Subcutaneous abdominal adipose tissue (tissue), 5 donors: ENCODE data around the gene ZBTB16.

Experiments
- H3K27ac ChIP-seq: one replicate; pipeline ENCODE4 v1.7.0; 2013; ENCODE audit warnings: low read depth, mild to moderate bottlenecking, inconsistent platforms, low read length, moderate library complexity
- H3K27me3 ChIP-seq, 5 donors: one replicate each; pipeline ENCODE4 v1.7.0; 2013; ENCODE audit warnings: low read length in 5 of 5, inconsistent platforms in 1 of 5; ENCODE audit not compliant: control insufficient read depth in 5 of 5, insufficient read depth in 4 of 5
- H3K36me3 ChIP-seq, 5 donors: one replicate each; pipeline ENCODE4 v1.7.0; 2013; ENCODE audit warnings: low read length in 5 of 5; ENCODE audit not compliant: control insufficient read depth in 5 of 5, insufficient read depth in 5 of 5
- H3K4me1 ChIP-seq, 5 donors: one replicate each; pipeline ENCODE4 v1.7.0; 2013; ENCODE audit warnings: low read length in 5 of 5, mild to moderate bottlenecking in 3 of 5, moderate library complexity in 1 of 5; ENCODE audit not compliant: control insufficient read depth in 5 of 5, insufficient read depth in 5 of 5
- H3K4me3 ChIP-seq, 5 donors: one replicate each; pipeline ENCODE4 v1.7.0; 2013; ENCODE audit warnings: low read length in 5 of 5, low read depth in 1 of 5
- H3K9ac ChIP-seq, 5 donors: one replicate each; pipeline ENCODE4 v1.7.0; 2013; ENCODE audit warnings: low read length in 5 of 5, mild to moderate bottlenecking in 4 of 5, moderate library complexity in 3 of 5
- H3K9me3 ChIP-seq, 5 donors: one replicate each; pipeline ENCODE4 v1.7.0; 2013; ENCODE audit warnings: low read length in 5 of 5; ENCODE audit not compliant: control insufficient read depth in 5 of 5
- donor health status: healthy.
- donor health status: healthy.
- donor health status: healthy.
- donor health status: healthy.
- donor health status: healthy.

The ZBTB16 gene

DNA sequence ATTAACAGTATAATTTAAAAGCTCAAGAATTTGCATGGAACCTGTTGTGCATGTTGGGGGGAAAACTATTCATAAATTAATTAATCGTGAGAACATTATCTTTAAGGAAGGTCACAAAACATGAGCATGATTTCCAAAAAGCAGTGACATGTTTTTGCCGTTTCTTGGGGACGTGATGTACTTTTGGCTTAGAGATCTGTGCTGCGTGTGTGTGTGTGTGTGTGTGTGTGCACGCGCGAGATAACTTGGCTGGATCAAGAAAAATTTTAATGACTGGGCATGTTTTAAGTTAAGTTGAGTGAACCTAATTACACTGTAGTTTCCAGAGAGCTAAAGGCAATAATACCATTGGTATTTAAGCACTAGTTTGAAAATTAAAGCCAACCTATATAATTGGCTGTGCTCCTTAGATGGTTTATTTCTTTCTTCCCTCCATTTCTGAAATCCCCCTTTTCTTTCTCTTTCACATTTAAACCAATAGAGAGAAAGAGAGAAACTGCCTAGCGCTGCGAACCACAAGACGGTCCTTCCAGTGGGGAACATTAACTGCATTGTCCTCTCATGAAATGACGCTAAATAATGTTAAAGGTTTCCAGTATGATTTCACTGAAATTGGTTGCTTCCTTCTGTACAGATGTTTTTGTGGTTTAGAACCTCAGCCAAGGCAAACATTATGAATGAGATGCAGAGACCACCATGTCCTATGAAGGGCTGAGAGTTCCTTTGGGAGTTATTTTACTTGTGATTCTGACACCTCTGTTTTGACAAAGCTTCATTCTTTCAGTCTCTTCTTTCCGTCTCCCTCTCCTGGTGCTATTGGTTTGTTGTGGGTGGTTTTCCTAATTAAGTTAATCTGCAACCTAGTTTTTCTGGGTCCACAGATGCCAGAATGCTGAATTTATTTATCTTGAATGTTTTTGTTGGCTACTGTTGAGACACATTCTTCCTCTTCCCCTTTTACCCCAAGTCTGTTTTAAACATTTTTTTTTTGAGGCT is 51.7 kb downstream of the ZBTB16 start:
- H3K4me3 ChIP-seq: peak overlapping the region; percentile 0 to 65 (median 44)

DNA sequence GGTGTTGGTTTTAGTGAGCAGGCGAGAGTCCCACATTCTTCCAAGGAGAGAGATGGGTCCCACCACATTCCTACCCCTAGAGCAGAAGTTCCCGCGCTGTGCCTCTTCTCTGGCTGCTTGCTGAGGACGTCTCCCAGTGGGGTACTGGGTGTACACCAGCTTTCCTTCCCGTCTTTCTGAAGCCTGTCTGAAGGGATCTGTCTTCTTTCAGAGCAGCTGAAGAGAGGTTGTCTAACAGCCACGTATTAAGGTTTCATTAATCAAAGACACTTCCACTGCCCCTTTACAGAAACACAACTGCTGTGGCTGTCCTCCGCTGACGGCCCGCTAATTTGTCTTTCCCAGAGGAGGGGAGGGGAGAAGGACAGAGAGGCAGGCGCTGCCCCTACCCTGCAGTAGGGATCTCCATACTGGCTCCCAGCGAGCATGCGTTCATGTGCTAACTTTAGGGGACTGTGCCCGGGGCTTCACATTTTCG is 56.0 kb downstream of the ZBTB16 start:
- Histone ChIP-seq H3K27me3 (no peaks in the 10 kb centered on the region), H3K4me1 (peaks cover 1 to 47% (median 36%) of the 10 kb centered on the region in 5 donors), H3K36me3 (peaks cover 0 to 7% (median 6%) of the 10 kb centered on the region in 5 donors), H3K27ac (peak overlapping the region; percentile 10), H3K9ac (no peak overlapping the region), H3K9me3 (no peaks in the 10 kb centered on the region), H3K4me3 (no peak overlapping the region)

More for the DNA sequence above, 51.7 kb downstream of the ZBTB16 start:
- no peaks in the 10 kb centered on the region for H3K27me3 ChIP-seq
- H3K9me3 ChIP-seq: no peaks in the 10 kb centered on the region
- peaks cover 0 to 3% (median 0%) of the 10 kb centered on the region in 5 donors for H3K36me3 ChIP-seq
- peak overlapping the region in 3 of 5 donors; percentile 43 to 95 (median 65) for H3K9ac ChIP-seq
- H3K4me1 ChIP-seq: peaks cover 1 to 66% (median 59%) of the 10 kb centered on the region in 5 donors
- peak overlapping the region; percentile 82 for H3K27ac ChIP-seq

DNA sequence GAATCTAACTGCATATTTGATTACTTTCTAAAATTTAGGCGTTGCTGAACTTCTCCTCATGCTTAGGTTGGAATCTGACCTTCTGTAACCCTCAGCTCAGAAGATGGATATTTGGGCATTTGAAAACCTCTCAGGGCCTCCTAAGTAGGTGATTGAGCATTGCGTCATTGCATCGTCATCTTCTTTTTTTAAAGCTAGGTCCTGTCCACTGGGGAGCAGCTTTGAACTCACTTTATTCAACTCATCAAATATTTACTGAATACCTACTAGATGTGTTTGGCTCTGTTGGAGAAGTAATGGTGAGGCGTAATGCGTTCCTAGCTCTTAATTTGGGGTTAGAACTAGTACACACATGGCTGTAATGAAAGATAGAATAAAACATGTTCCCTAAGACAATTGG is 56.8 kb downstream of the ZBTB16 start:
- Histone ChIP-seq H3K36me3 (peaks cover 0 to 7% (median 6%) of the 10 kb centered on the region in 5 donors), H3K27ac (no peak overlapping the region), H3K9me3 (no peaks in the 10 kb centered on the region), H3K27me3 (no peaks in the 10 kb centered on the region), H3K9ac (no peak overlapping the region), H3K4me1 (peaks cover 3 to 44% (median 36%) of the 10 kb centered on the region in 5 donors), H3K4me3 (no peak overlapping the region)

DNA sequence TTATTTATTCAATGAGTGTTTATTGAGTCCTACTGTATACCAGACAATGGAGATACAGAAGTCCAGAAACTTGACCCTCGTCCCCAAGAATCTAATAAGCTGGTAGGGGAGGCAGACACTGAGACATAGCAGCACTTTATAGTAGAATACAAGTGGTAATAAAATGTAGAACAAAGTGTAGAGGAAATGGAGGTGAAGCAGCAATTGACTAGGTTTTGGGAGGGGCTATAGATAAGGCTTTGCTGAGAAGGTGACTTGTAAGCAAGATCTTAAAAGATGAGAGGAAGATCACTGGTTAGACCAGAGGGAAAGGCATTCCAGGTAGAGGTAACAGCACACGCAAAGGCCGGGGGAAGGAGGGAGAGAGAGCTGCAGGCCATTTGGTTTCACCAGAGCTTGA is 57.3 kb downstream of the ZBTB16 start:
- Histone ChIP-seq H3K27ac (no peak overlapping the region), H3K27me3 (no peaks in the 10 kb centered on the region), H3K4me3 (no peak overlapping the region), H3K36me3 (peaks cover 0 to 7% (median 6%) of the 10 kb centered on the region in 5 donors), H3K9me3 (no peaks in the 10 kb centered on the region), H3K9ac (no peak overlapping the region), H3K4me1 (peaks cover 5 to 44% (median 36%) of the 10 kb centered on the region in 5 donors)

DNA sequence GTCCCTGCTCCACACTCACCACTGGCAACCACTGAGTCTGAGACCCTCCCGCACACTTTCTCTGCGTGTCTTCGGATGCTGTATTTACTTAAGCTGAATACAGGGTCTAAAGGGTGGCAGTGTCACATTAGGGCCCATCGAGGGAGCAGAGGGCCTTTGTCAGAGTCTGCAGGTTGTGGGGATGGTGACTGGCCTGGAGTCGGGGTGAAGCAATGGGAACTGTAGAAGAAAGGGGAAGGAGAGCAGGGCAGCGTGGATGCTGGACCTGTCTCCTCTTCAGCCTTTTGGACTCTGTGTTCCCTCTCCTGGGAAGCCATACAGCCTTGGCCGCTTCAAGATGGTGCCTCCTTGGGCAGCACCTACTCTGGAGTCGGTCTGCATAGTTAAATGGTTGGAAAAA is 61.1 kb downstream of the ZBTB16 start:
- no peaks in the 10 kb centered on the region for H3K27me3 ChIP-seq
- no peak overlapping the region for H3K4me3 ChIP-seq
- H3K9me3 ChIP-seq: no peaks in the 10 kb centered on the region
- H3K9ac ChIP-seq: no peak overlapping the region
- no peak overlapping the region for H3K27ac ChIP-seq
- peaks cover 5 to 13% (median 12%) of the 10 kb centered on the region in 5 donors for H3K36me3 ChIP-seq
- peaks cover 9 to 54% (median 43%) of the 10 kb centered on the region in 5 donors for H3K4me1 ChIP-seq

DNA sequence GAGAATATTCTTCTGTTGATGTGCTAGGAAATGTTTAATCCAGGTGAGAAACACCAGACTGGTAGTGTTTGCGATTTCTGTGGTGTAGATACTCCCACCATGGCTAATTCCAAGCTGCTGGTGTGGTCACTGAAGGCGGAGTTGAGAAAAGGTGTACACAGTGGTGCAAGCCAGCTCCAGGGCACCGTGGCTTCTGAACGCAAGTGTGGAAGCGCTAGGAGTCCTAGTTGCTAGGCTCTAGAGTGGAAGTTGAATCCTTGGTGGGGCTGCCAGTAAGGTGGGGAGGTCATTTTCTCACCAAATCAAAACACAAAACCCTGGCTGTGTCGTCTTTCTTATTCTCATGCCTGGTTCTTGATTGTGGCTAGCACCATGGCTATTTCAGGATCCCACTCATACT is 61.6 kb downstream of the ZBTB16 start:
- Histone ChIP-seq H3K9me3 (no peaks in the 10 kb centered on the region), H3K4me1 (peaks cover 9 to 51% (median 41%) of the 10 kb centered on the region in 5 donors), H3K27me3 (no peaks in the 10 kb centered on the region), H3K36me3 (peaks cover 10 to 18% (median 16%) of the 10 kb centered on the region in 5 donors), H3K4me3 (no peak overlapping the region), H3K9ac (no peak overlapping the region), H3K27ac (no peak overlapping the region)

DNA sequence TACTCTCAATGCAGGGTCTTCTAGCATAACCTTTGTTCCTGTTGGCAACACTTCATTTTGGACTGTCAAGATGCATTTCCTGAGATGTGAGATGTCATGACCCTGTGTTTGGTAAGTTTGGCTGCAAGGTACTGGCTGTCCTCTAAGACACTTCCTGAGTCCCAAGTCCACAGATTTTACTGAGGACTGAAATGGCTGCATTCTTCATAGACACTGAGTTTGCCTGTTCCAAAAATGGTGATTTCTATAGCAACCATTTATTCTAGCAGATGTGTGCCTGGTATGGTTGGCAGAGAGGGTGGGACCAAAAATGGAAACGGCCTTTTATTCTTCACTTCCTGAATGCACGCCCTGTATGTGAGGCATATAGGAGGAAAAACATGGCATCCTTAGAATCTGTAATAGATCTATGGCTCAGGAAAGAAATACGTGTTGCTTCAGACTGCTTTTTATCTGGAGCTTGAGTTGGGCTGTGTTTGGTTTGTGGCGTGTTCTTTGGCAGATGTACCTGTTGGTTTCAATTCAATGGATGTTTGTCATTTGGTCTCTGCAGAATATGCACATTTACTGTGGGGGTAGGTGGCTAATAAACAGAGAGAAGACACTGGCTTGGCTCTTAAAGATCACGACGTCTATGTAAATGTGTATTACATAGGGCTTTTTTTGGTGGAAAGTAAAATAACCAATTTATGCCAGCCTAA is 62.4 kb downstream of the ZBTB16 start:
- Histone ChIP-seq H3K9me3 (no peaks in the 10 kb centered on the region), H3K27me3 (no peaks in the 10 kb centered on the region), H3K36me3 (peaks cover 13 to 21% (median 17%) of the 10 kb centered on the region in 5 donors), H3K9ac (no peak overlapping the region), H3K4me3 (no peak overlapping the region), H3K27ac (no peak overlapping the region), H3K4me1 (peaks cover 9 to 51% (median 36%) of the 10 kb centered on the region in 5 donors)

DNA sequence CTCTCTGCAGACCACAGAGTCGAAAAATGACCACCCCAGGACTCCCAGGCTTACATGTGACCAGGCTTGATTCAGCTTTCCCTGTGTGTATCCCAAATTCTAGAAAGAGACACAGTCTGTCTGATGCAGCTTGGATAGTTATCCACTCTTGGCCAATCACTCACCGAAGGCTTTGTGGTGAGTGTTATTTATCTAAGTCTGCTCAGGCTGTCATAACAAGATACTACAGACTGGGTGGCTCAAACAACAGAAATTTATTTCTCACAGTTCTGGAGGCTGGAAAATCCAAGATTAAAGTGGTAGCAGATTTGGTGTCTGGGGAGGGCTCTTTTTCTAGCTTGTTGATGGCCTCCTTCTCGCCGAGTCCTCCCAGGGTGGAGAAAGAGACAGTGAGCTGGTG is 63.2 kb downstream of the ZBTB16 start:
- H3K9ac ChIP-seq: no peak overlapping the region
- no peaks in the 10 kb centered on the region for H3K27me3 ChIP-seq
- peaks cover 13 to 28% (median 24%) of the 10 kb centered on the region in 5 donors for H3K36me3 ChIP-seq
- no peak overlapping the region for H3K4me3 ChIP-seq
- H3K9me3 ChIP-seq: no peaks in the 10 kb centered on the region
- peaks cover 9 to 57% (median 38%) of the 10 kb centered on the region in 5 donors for H3K4me1 ChIP-seq
- H3K27ac ChIP-seq: no peak overlapping the region

DNA sequence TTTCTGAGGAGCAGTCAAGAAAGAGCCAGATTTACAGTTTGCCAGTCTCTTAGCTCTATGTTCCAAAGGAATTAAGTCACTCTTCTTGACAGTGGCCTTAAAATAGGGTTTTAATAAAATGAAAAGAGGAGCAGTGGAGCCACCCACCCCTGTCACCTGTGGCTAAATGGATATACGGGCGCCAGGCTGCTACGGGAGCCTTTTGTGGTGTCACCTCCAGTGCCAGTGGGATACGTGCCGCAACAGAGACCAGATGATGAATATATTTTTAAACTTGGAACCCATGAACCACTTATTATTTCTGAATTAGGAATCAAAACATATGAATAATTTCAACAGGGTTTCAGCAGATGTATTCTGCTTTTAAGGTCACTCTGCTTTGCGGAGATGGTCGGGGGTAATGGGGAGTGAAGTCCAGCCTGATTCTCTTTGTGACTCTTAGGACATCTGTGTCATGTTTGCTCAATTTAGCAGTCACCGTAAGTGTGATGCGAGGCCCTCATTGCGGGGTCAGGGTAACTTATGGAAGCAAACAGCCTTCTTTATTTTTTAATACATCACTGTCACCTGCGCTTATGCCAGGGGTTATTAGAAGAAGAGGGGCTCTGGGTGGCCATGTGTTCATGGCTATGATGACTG is 64.3 kb downstream of the ZBTB16 start:
- Histone ChIP-seq H3K4me1 (peaks cover 10 to 68% (median 43%) of the 10 kb centered on the region in 5 donors), H3K9ac (no peak overlapping the region), H3K27me3 (no peaks in the 10 kb centered on the region), H3K4me3 (no peak overlapping the region), H3K36me3 (peaks cover 13 to 29% (median 25%) of the 10 kb centered on the region in 5 donors), H3K9me3 (no peaks in the 10 kb centered on the region), H3K27ac (no peak overlapping the region)
